ENCODE results near the gene LIMD2.

Gene LIMD2

DNA sequence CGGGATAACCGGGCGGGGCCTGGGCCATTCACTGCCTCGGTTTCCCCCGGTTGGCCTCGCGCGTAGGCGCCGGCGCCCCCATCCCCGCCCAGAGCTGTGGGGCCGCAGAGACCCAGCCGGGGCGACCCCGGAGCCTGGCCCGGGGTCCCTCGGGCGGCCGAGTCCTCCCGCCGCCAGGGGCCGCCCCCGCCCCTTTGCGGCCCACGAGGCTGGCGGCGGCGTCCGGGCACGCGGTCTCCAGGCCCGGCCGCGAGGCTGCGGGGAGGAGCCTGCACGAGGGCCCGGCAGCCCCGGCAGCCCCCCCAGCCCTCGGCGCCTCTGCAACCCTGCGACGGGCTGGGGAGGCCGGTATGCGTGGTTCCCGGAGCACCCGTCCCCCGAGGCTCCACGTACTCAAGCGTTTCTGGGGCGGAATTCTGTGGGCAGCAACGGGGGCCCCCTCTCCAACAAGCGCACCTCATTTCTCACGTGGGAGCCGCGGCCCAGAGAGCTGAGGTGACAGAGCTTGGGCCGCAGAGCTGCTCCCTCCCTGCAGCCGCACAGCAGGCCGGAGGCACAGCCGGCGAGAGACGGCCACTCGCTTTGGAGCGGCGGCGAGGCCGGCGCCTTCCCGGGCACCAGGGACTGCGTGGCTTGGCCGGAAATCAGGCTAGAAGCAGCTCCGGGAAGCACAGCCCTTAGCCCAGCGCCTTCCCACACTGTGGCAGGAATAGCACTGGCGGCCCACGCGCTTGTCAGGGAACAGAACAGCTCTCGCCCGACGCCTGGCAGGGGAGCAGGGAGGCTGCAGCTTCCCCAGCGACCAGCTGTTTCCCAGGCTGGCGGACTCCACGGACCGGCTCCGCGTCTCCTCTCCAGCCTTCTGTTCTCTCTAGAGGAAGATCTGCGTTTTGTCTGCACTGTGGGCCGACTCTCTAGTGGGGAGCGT, 867 bp upstream of the LIMD2 start:
- DNase-seq, result peak; percentile 42 to 64

GRCh38 chr17:63698886-63699637, 863 bp downstream of the LIMD2 start:
- no peak for DNase-seq

- no peak for DNase-seq
Measured at GRCh38 chr17:63698381-63698885, 1.5 kb downstream of the LIMD2 start.

DNA sequence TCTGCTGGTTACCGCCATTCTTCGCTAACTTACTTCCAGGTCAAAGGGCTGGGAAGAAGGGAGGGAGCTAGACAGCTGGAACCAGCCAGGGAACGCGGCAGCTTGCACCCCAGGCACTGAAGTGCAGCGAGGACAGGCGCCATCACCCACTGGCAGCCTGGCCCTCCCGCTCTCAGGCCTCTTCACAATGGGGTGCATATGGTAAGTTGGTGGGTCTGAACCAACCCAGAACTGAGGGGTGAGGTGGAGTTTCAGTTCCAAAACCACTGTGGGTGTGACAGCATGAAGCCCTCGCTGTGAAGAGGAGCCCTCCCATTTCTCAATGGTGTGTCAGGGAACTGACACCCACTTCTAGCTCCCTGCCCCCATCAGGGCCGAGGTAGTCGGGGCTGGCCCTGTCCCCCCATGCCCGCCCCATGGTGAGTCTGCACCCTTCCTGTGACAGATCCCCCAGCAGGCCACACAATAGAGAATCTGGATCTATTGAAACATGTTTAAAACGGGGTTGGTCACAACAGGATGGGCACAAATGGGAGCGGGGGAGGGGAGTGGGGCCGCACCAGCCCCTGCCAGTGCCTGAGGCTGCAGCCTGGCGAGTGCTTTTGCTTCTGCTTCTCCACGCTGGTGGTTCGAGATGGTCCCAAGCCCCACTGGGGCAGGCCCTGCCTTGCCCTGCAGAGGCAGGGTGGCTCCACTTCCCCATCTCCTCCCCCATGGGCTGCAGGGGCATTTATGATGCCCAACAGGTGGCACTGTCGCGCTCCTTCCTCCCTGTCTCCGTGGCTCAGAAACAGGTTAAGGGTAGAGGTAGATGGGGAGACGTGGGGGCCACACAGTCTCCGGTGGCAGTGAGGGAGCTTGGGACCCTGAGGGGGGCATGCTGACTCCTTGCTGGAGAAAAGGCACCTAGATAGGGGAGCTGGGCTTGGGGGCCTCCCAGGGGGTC, 2.3 kb downstream of the LIMD2 start:
- peak in 1 of 2 experiments; percentile 54 for DNase-seq

DNA sequence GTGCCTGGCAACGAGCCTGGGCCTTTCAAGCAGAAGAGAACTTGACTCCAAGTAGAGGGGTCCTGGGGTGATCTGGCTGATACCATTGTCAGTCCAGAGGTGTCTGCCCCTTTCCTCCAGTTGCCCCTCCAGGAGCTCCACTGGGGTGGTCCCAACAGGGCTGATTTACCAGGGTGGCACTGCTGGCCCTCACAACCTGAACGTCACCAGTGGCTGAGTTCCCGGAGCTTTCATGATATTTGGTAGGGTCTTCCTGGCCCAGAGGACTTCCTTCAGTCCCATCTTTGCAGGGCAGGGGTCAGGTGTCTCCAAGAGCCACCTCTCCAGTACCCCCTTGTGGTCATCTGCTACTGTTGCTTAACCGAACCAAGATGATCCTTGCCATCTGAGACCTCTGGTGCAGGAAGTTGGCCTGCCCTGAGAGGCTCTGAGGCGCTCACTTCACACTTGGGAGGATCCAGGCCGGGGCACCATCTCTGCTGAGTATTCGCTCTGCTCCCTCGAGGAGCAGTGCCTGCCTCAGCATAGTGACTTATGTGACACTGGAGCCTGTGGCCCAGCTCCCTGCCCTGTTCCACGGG, 3.5 kb downstream of the LIMD2 start:
- DNase-seq, result peak in 1 of 2 experiments; percentile 25

DNA sequence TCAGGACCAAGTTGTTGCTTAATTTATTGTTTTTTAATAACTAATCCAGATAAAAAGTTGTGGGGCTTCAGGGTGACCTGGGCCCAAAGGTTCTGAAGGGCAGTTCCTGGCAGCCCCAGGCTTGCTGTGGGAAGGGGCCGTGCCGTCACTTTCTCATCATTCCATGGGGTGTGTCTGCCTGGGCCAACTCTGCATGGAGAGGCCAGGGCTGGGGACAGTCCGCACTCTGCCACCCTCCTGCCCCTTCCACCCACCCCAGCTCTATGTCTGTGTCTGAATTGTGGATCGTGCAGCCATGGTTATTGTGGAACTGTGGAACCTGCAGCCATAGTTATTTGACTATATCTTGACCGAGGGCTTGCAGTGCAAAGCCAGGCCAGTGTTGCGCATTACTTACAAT, 4.0 kb downstream of the LIMD2 start:
- no peak for DNase-seq

- no peak for DNase-seq
Measured at GRCh38 chr17:63694950-63695773, 4.8 kb downstream of the LIMD2 start.

DNA sequence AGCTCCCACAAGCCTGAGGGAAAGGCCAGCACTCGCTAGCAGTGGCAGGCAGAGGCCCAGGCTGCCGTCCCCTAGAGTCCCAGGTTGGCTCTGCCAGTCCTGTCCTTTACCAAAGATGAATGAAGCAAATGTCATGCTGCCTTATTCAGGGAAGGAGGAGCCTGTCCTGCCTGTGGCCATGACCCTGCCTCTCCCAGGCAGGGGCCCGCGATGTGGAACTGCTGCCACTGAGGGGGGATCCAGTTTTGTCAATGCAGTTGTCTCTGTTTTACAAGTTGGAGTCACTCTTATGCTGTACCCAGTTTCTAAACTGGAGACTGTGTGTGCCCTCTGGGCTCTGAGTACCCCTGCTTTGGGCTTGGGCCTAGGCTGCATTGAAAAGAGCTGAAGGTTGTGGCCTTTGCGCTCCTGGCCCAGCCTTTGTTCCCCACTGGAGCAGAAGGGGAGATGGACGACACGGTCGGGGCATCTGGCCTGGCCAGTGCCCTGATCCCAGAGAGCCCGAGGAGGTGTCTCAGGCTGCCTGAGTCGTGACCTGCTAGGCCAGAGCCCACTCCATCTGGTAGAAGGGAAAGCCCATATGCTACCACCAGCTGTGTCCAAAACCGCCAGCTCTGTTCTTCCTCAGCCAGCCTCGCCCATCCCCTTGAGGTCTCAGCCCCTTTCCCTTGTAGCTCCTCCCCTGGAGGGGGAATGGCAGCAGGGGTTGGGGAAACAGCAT, 5.5 kb downstream of the LIMD2 start:
- no peak for DNase-seq

GRCh38 chr17:63693411-63694113, 6.4 kb downstream of the LIMD2 start:
- DNase-seq, result no peak

- no peak for DNase-seq
Measured at GRCh38 chr17:63692195-63692816, 7.6 kb downstream of the LIMD2 start.

- no peak for DNase-seq
Measured at GRCh38 chr17:63689479-63689878, 10.4 kb downstream of the LIMD2 start.

GRCh38 chr17:63688396-63689020, 11.4 kb downstream of the LIMD2 start:
- no peak for DNase-seq

DNA sequence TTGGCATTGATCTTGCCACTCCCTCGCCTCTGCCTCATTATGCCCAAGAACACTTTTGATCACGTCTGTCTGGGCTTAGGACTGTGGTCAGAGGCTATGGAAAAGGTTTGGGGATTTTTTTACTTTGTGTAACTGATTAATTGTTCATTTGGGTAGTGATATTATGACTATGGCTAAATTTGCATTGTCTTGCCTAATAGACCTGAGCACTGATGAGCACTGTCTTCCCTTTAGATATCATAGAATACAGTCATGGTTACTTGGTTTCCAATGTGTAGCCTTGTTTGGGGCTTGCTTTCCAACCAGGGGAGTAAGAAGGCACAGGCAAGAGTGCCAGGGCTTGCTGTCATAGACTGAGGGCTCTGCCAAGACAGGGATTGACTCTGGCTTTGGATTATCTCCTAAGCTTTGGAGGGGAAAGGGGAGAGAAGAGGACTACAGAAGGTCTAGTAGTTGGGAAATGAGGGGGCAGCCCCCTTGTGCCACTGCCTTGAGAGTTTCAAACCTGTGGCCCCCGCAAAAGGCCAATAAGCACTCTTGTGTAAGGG, 13.7 kb downstream of the LIMD2 start:
- no peak for DNase-seq

- no peak for DNase-seq
Measured at GRCh38 chr17:63685578-63685977, 14.3 kb downstream of the LIMD2 start.

DNA sequence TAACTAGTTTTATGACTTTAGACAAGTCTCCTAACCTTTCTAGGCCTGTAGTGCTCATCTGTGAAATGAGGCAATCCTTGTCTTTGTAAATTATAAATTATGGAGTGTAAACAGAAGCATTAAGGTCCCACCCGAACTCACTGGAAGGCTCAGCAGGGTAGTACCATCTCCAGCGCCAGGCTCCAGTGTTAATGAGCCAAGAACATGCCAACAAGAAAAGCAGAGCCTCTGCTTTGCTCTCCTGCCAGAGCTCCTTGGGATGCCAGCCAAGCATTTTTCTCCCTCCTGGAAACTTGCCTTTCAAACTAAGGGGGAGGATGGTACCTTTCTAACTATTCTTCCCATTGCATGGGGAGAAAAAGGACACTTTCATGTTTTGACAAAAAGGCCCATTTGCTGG, 14.9 kb downstream of the LIMD2 start:
- DNase-seq, result no peak

GRCh38 chr17:63682981-63683380, 16.9 kb downstream of the LIMD2 start:
- no peak for DNase-seq

GRCh38 chr17:63682441-63682840, 17.5 kb downstream of the LIMD2 start:
- DNase-seq, result no peak

DNA sequence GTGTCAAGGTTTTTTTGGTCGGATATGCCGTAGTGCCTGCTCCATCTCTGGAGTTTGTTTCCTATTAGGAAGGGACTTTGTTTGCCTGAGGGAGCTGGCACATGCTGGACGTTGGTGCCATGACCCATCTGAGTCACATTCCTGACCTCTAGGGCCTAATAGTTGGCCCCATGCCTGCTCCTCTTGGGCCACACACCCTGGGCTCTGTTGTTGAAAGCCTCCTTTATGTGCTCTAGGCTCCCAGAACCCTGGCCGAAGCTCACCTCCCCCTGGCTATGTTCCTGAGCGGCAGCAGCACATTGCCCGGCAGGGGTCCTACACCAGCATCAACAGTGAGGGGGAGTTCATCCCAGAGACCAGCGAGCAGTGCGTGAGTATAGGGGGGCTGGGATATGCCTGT, 18.4 kb downstream of the LIMD2 start:
- DNase-seq, result no peak

DNA sequence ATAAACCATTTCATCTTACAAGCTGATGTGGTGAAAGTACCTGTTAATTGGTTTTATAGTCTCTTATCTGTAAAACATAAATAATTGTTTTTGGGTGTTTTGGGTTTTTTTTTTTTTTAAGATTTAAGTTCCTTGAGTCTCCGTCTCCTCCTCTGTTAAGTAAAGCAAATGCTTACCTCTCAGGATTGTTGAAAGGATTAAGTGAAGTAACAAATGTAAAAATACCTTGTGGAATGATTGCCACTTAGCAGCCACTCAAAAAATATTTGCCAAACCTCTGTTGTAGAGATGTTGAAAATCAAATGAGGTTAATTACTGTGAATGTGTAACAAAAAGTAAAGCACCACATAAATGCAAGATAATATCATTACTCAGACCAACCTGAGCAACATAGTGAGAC, 19.2 kb downstream of the LIMD2 start:
- no peak for DNase-seq

All from NCI-H1930 (cell line).